ENCODE data around the gene COPG1. TPM values are rescaled to one million over a fixed set of nuclear protein-coding genes. Genes with fewer than 3 reads are reported as not detected.

Gene COPG1
- total RNA-seq, 1 donor from 2014 or later = 276 TPM

GRCh38 chr3:129235344-129235917, 14.0 kb upstream of the COPG1 start:
- DNase-seq (ENCODE audit: low spot score) = no peak
- Mint-ChIP-seq H3K27ac (ENCODE audit: unreplicated experiment) (no peak overlapping the region), H3K4me1 (ENCODE audit: low read depth) (peaks cover 18% of the 10 kb centered on the region), H3K9me3 (ENCODE audit: low read depth) (no peaks in the 10 kb centered on the region), H3K4me3 (ENCODE audit: unreplicated experiment) (no peak overlapping the region), H3K36me3 (ENCODE audit: low read depth) (no peaks in the 10 kb centered on the region), H3K27me3 (ENCODE audit: low read depth) (no peaks in the 10 kb centered on the region)
- no peak for TF ChIP-seq CTCF (IDR thresholded peaks at IDR 0.05)

GRCh38 chr3:129238945-129239705, 10.3 kb upstream of the COPG1 start:
- Mint-ChIP-seq H3K9me3 (ENCODE audit: low read depth) (no peaks in the 10 kb centered on the region), H3K36me3 (ENCODE audit: low read depth) (no peaks in the 10 kb centered on the region), H3K4me1 (ENCODE audit: low read depth) (peaks cover 11% of the 10 kb centered on the region), H3K4me3 (ENCODE audit: unreplicated experiment) (no peak overlapping the region), H3K27me3 (ENCODE audit: low read depth) (no peaks in the 10 kb centered on the region), H3K27ac (ENCODE audit: unreplicated experiment) (no peak overlapping the region)
- TF ChIP-seq CTCF (IDR thresholded peaks at IDR 0.05) = peak; percentile 9
- no peak for DNase-seq (ENCODE audit: low spot score)

GRCh38 chr3:129239991-129240390, 9.4 kb upstream of the COPG1 start:
- TF ChIP-seq CTCF (IDR thresholded peaks at IDR 0.05) = no peak
- DNase-seq (ENCODE audit: low spot score) = no peak

GRCh38 chr3:129240436-129240835, 9.0 kb upstream of the COPG1 start:
- TF ChIP-seq CTCF (IDR thresholded peaks at IDR 0.05) = no peak
- no peak for DNase-seq (ENCODE audit: low spot score)
- no peaks in the 10 kb centered on the region for H3K9me3 Mint-ChIP-seq (ENCODE audit: low read depth)
- H3K27me3 Mint-ChIP-seq (ENCODE audit: low read depth) = no peaks in the 10 kb centered on the region
- H3K36me3 Mint-ChIP-seq (ENCODE audit: low read depth) = no peaks in the 10 kb centered on the region
- no peak overlapping the region for H3K4me3 Mint-ChIP-seq (ENCODE audit: unreplicated experiment)
- H3K4me1 Mint-ChIP-seq (ENCODE audit: low read depth) = peaks cover 16% of the 10 kb centered on the region
- no peak overlapping the region for H3K27ac Mint-ChIP-seq (ENCODE audit: unreplicated experiment)

More at GRCh38 chr3:129239991-129240390, 9.4 kb upstream of the COPG1 start:
- Mint-ChIP-seq H3K27me3 (ENCODE audit: low read depth) (no peaks in the 10 kb centered on the region), H3K27ac (ENCODE audit: unreplicated experiment) (no peak overlapping the region), H3K4me3 (ENCODE audit: unreplicated experiment) (no peak overlapping the region), H3K4me1 (ENCODE audit: low read depth) (peaks cover 11% of the 10 kb centered on the region), H3K36me3 (ENCODE audit: low read depth) (no peaks in the 10 kb centered on the region), H3K9me3 (ENCODE audit: low read depth) (no peaks in the 10 kb centered on the region)

GRCh38 chr3:129245141-129245540, 4.3 kb upstream of the COPG1 start:
- Mint-ChIP-seq H3K4me3 (ENCODE audit: unreplicated experiment) (no peak overlapping the region), H3K27me3 (ENCODE audit: low read depth) (no peaks in the 10 kb centered on the region), H3K9me3 (ENCODE audit: low read depth) (no peaks in the 10 kb centered on the region), H3K4me1 (ENCODE audit: low read depth) (peaks cover 35% of the 10 kb centered on the region), H3K36me3 (ENCODE audit: low read depth) (no peaks in the 10 kb centered on the region), H3K27ac (ENCODE audit: unreplicated experiment) (peak overlapping the region; percentile 53)
- DNase-seq (ENCODE audit: low spot score) = no peak
- TF ChIP-seq CTCF (IDR thresholded peaks at IDR 0.05) = no peak

All from chondrocyte (in vitro differentiated cells).